22Rv1 (cell line): Measurements from ENCODE around the gene FLAD1.

Experiments used
- ZFX ChIP-seq: fragments of 450-650 bp; IDR thresholded peaks from 2 replicates; pipeline ENCODE4 v1.6.1; 2017; ENCODE audit warnings: antibody characterized with exemption, borderline replicate concordance
- TF ChIP-seq, protein P1 (sequence below): fragments of 450-650 bp; IDR thresholded peaks from 2 replicates; pipeline ENCODE4 v1.5.1; 2017; ENCODE audit warnings: mild to moderate bottlenecking

DNA sequence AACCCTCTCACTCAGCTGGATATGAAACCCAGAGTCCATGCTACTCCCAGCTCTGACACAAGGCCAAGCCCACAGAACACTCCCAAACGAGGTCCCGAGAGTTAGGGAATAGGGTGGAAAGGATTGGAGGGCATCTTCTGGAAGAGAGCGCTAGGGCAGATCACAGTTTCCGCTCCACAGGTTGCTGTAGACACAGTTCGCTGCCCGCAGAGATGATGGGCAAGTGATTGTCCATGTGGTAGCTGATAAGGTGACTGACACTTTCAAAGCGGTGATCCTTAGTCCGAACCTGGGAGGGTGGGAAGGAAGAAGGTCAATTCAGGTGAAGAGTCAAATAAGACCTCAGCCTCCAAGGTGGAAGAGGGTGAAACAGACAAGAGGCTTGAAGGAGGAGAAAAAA, 19.5 kb upstream of the FLAD1 start:
- TF ChIP-seq, protein P1, sequence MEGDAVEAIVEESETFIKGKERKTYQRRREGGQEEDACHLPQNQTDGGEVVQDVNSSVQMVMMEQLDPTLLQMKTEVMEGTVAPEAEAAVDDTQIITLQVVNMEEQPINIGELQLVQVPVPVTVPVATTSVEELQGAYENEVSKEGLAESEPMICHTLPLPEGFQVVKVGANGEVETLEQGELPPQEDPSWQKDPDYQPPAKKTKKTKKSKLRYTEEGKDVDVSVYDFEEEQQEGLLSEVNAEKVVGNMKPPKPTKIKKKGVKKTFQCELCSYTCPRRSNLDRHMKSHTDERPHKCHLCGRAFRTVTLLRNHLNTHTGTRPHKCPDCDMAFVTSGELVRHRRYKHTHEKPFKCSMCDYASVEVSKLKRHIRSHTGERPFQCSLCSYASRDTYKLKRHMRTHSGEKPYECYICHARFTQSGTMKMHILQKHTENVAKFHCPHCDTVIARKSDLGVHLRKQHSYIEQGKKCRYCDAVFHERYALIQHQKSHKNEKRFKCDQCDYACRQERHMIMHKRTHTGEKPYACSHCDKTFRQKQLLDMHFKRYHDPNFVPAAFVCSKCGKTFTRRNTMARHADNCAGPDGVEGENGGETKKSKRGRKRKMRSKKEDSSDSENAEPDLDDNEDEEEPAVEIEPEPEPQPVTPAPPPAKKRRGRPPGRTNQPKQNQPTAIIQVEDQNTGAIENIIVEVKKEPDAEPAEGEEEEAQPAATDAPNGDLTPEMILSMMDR, result no peak
- no peak for TF ChIP-seq ZFX
